Measurements from ENCODE around the gene ZBTB32.

DNA sequence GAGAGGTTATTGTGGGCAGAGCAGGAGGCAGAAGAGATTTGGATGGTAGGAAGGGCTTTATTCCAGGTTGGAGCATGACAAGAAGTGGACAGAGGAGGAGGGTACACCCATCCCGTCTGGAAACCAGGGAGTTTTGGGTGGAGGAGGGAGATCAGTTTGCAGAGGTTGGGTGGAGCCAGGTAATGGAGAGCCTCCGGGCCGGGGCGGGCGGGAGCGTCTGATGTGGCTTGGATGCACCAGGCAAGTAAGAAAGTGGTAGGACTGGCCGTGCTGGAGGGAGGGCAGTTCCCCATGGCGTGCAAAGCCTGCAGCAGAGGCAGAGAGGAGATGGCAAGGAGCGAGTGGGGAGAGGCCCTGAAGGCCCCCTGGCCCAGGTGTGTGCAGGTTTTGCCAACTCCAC lies 27.0 kb downstream of the ZBTB32 start:
- TF ChIP-seq E2F6 (IDR thresholded peaks at IDR 0.05; ENCODE audit: borderline replicate concordance, low read depth) = no peak
- no peak for TF ChIP-seq PHF8 (IDR thresholded peaks at IDR 0.05; ENCODE audit: borderline replicate concordance, low read depth)
- TF ChIP-seq, protein P1, sequence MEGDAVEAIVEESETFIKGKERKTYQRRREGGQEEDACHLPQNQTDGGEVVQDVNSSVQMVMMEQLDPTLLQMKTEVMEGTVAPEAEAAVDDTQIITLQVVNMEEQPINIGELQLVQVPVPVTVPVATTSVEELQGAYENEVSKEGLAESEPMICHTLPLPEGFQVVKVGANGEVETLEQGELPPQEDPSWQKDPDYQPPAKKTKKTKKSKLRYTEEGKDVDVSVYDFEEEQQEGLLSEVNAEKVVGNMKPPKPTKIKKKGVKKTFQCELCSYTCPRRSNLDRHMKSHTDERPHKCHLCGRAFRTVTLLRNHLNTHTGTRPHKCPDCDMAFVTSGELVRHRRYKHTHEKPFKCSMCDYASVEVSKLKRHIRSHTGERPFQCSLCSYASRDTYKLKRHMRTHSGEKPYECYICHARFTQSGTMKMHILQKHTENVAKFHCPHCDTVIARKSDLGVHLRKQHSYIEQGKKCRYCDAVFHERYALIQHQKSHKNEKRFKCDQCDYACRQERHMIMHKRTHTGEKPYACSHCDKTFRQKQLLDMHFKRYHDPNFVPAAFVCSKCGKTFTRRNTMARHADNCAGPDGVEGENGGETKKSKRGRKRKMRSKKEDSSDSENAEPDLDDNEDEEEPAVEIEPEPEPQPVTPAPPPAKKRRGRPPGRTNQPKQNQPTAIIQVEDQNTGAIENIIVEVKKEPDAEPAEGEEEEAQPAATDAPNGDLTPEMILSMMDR (IDR thresholded peaks at IDR 0.05) = no peak
- no peak for TF ChIP-seq ZNF302 (CRISPR knock-in tag; IDR thresholded peaks at IDR 0.05)
- TF ChIP-seq JUNB (IDR thresholded peaks at IDR 0.05) = no peak
- no peak for TF ChIP-seq MAX (IDR thresholded peaks at IDR 0.05)
